Measurements from ENCODE around the gene PHF3. TPM values are rescaled to one million over a fixed set of nuclear protein-coding genes. Genes with fewer than 3 reads are reported as not detected.
A peak's percentile ranks its signal among the peaks of the same experiment; 100 is the strongest.

The PHF3 gene
- total RNA-seq, 1 experiment from 2014 or later: 21.8 TPM

GRCh38 chr6:63649847-63650265, 14.3 kb downstream of the PHF3 start:
- Histone ChIP-seq H4K20me1 (ENCODE audit: low read length) (peaks cover 20% of the 10 kb centered on the region), H3F3A (ENCODE audit: low read length, unreplicated experiment) (peaks cover 5% of the 10 kb centered on the region), H3K27ac (ENCODE audit: low read length) (peak overlapping the region; percentile 37), H3K36me3 (ENCODE audit: low read depth, low read length) (no peaks in the 10 kb centered on the region; the same call in 1 of the 2 replicates), H3K9me2 (replicated peaks; ENCODE audit: low read length) (no peaks in the 10 kb centered on the region), H3K27me3 (ENCODE audit: low read length) (no peaks in the 10 kb centered on the region), H3K4me1 (ENCODE audit: insufficient read depth, low read length) (peaks cover 18% of the 10 kb centered on the region), H3K9ac (ENCODE audit: low read length) (no peak overlapping the region), H2AFZ (ENCODE audit: low read length) (no peak overlapping the region), H3K79me2 (ENCODE audit: low read length) (peaks cover 86% of the 10 kb centered on the region), H3K9me3 (ENCODE audit: low read length) (no peaks in the 10 kb centered on the region), H3K4me3 (ENCODE audit: low read length) (no peak overlapping the region), H3K4me2 (ENCODE audit: low read length) (peak overlapping the region; percentile 18; the same call in 1 of the 2 replicates)
- TF ChIP-seq CTCF (conservative IDR thresholded peaks at IDR 0.05; ENCODE audit: low read depth, low read length) (no peak), EZH2phosphoT487 (IDR thresholded peaks at IDR 0.05; ENCODE audit: borderline replicate concordance, low read length) (no peak), EZH2 (IDR thresholded peaks at IDR 0.05; ENCODE audit: low read length, unreplicated experiment) (no peak)
- DNase-seq: peak; percentile 63
- intact Hi-C loops (cut with micrococcal nuclease): no loop called here
- no TSS peak for BruUV-seq (replicated peaks)
- ChIA-PET POLR2A (ENCODE audit: unreplicated experiment) (no interaction called here), CTCF (no interaction called here)
- ATAC-seq: peak; percentile 76

GRCh38 chr6:63652980-63653379, 17.4 kb downstream of the PHF3 start:
- Histone ChIP-seq H3K27me3 (ENCODE audit: low read length) (no peaks in the 10 kb centered on the region), H2AFZ (ENCODE audit: low read length) (no peak overlapping the region), H3F3A (ENCODE audit: low read length, unreplicated experiment) (peaks cover 5% of the 10 kb centered on the region), H3K79me2 (ENCODE audit: low read length) (peaks cover 88% of the 10 kb centered on the region), H3K27ac (ENCODE audit: low read length) (no peak overlapping the region), H3K36me3 (ENCODE audit: low read depth, low read length) (no peaks in the 10 kb centered on the region), H3K9ac (ENCODE audit: low read length) (no peak overlapping the region), H3K4me2 (ENCODE audit: low read length) (no peak overlapping the region), H3K4me3 (ENCODE audit: low read length) (no peak overlapping the region), H3K4me1 (ENCODE audit: insufficient read depth, low read length) (peaks cover 18% of the 10 kb centered on the region), H3K9me3 (ENCODE audit: low read length) (no peaks in the 10 kb centered on the region), H3K9me2 (replicated peaks; ENCODE audit: low read length) (no peaks in the 10 kb centered on the region), H4K20me1 (ENCODE audit: low read length) (peaks cover 20% of the 10 kb centered on the region)
- DNase-seq (no peak), ATAC-seq (no peak)
- intact Hi-C loops (cut with micrococcal nuclease): no loop called here
- ChIA-PET POLR2A (ENCODE audit: unreplicated experiment) (no interaction called here), CTCF (no interaction called here)
- no TSS peak for BruUV-seq (replicated peaks)
- TF ChIP-seq EZH2 (IDR thresholded peaks at IDR 0.05; ENCODE audit: low read length, unreplicated experiment): no peak

- peaks cover 3% of the 10 kb centered on the region for H4K20me1 ChIP-seq (ENCODE audit: low read length)
- no peak overlapping the region for H3K4me3 ChIP-seq (ENCODE audit: low read length)
- POLR2A ChIA-PET (ENCODE audit: unreplicated experiment): no interaction called here
- peaks cover 88% of the 10 kb centered on the region for H3K79me2 ChIP-seq (ENCODE audit: low read length)
- H3K4me1 ChIP-seq (ENCODE audit: insufficient read depth, low read length): peaks cover 14% of the 10 kb centered on the region
- H2AFZ ChIP-seq (ENCODE audit: low read length): no peak overlapping the region
- no peaks in the 10 kb centered on the region for H3K9me3 ChIP-seq (ENCODE audit: low read length)
- H3K9me2 ChIP-seq (replicated peaks; ENCODE audit: low read length): no peaks in the 10 kb centered on the region
- intact Hi-C loops (cut with micrococcal nuclease): no loop called here
- CTCF ChIA-PET: no interaction called here
- no peaks in the 10 kb centered on the region for H3K27me3 ChIP-seq (ENCODE audit: low read length)
- no peak for ATAC-seq
- H3F3A ChIP-seq (ENCODE audit: low read length, unreplicated experiment): no peaks in the 10 kb centered on the region
- H3K36me3 ChIP-seq (ENCODE audit: low read depth, low read length): no peaks in the 10 kb centered on the region
- TF ChIP-seq EZH2 (IDR thresholded peaks at IDR 0.05; ENCODE audit: low read length, unreplicated experiment) (no peak), EZH2phosphoT487 (IDR thresholded peaks at IDR 0.05; ENCODE audit: borderline replicate concordance, low read length) (no peak), CTCF (conservative IDR thresholded peaks at IDR 0.05; ENCODE audit: low read depth, low read length) (no peak)
- H3K27ac ChIP-seq (ENCODE audit: low read length): no peak overlapping the region
- no peak overlapping the region for H3K4me2 ChIP-seq (ENCODE audit: low read length)
- no TSS peak for BruUV-seq (replicated peaks)
- H3K9ac ChIP-seq (ENCODE audit: low read length): no peak overlapping the region
- DNase-seq: no peak
Measured at GRCh38 chr6:63660757-63661156, 25.2 kb downstream of the PHF3 start.

Measured in PC-3 (cell line).